Vagina (tissue), 2 donors: Measurements from ENCODE around the gene PPFIA1. TPM values are rescaled to one million over a fixed set of nuclear protein-coding genes. Genes with fewer than 3 reads are reported as not detected.
"Not testable (repeated sequence)": the region's sequence is repeated elsewhere in the genome, so short reads cannot be mapped to it uniquely, and the experiment has no call there.

ENCODE experiments used
- DNase-seq, 2 donors: peaks; one replicate each; pipeline ENCODE4 v3.0.0-alpha.2; 2017; ENCODE audit errors: extremely low spot score in 2 of 2
- H3K27ac ChIP-seq: fragments of 200-600 bp; sonication (generic); one replicate; pipeline ENCODE4 v1.5.1; 2019
- H3K27me3 ChIP-seq: fragments of 200-600 bp; sonication (generic); one replicate; pipeline ENCODE4 v1.5.1; 2019
- H3K36me3 ChIP-seq, 2 donors: fragments of 200-600 bp; sonication (generic); one replicate each; pipeline ENCODE4 v1.5.1; 2017 to 2019
- H3K4me1 ChIP-seq: fragments of 200-600 bp; sonication (generic); one replicate; pipeline ENCODE4 v1.5.1; 2019
- H3K4me3 ChIP-seq, 2 donors: fragments of 200-600 bp; sonication (generic); 1 replicate in 1 of 2; 2 replicates in 1 of 2; pipeline ENCODE4 v1.5.1; 2016 to 2019
- H3K9me3 ChIP-seq: fragments of 200-600 bp; sonication (generic); one replicate; pipeline ENCODE4 v1.5.1; 2019
- CTCF ChIP-seq, 3 experiments: fragments of 450-650 bp in 2 of 3; fragments of 200-600 bp in 1 of 3; sonication (generic) in 1 of 3; IDR thresholded peaks; one replicate each; pipeline ENCODE4 v1.5.1; 2017 to 2019; ENCODE audit warnings: antibody characterized with exemption in 3 of 3, mild to moderate bottlenecking in 2 of 3, moderate library complexity in 2 of 3
- POLR2A ChIP-seq, 2 donors: fragments of 450-650 bp; IDR thresholded peaks; one replicate each; pipeline ENCODE4 v1.6.1; 2017; ENCODE audit warnings: antibody characterized with exemption in 2 of 2, mild to moderate bottlenecking in 2 of 2, moderate library complexity in 2 of 2
- POLR2AphosphoS5 ChIP-seq, 2 donors: sonication (generic); formaldehyde crosslinking; IDR thresholded peaks; one replicate each; pipeline ENCODE4 v1.9.0; 2017; ENCODE audit warnings: antibody characterized with exemption in 2 of 2, mild to moderate bottlenecking in 2 of 2, low read depth in 1 of 2; ENCODE audit not compliant: insufficient read depth in 1 of 2
- intact Hi-C: fragments of 100-400 bp; cut with DNase I; formaldehyde crosslinking; loops from one replicate; pipeline ENCODE4 v1.15.1; 2023
- total RNA-seq: library from RNA; depleted of rRNA; stranded (reverse); fragments of >200 nt; gene quantifications from one replicate; pipeline ENCODE4 v1.2.3, GENCODE V29; 2016

The PPFIA1 gene
- total RNA-seq, 1 donor from 2014 or later = 54.3 TPM

- DNase-seq = no peak
- no peak overlapping the region for H3K4me3 ChIP-seq
- no peaks in the 10 kb centered on the region for H3K4me1 ChIP-seq
- intact Hi-C loops = no loop called here
- TF ChIP-seq POLR2AphosphoS5 (IDR thresholded peaks at IDR 0.05; ENCODE audit: insufficient read depth in 1 of 2, low read depth in 1 of 2) = no peak
- TF ChIP-seq POLR2A (IDR thresholded peaks at IDR 0.05) = no peak
- no peak for TF ChIP-seq CTCF (IDR thresholded peaks at IDR 0.05)
- no peak overlapping the region for H3K27ac ChIP-seq
- no peaks in the 10 kb centered on the region for H3K9me3 ChIP-seq
- no peaks in the 10 kb centered on the region for H3K36me3 ChIP-seq
- no peaks in the 10 kb centered on the region for H3K27me3 ChIP-seq
These were observed 18.7 kb upstream of the PPFIA1 start for GRCh38 chr11:70251659-70252321.

GRCh38 chr11:70252844-70253243, 17.6 kb upstream of the PPFIA1 start:
- no peak for DNase-seq
- Histone ChIP-seq H3K27ac (no peak overlapping the region), H3K4me3 (no peak overlapping the region), H3K36me3 (no peaks in the 10 kb centered on the region), H3K9me3 (no peaks in the 10 kb centered on the region), H3K4me1 (no peaks in the 10 kb centered on the region), H3K27me3 (no peaks in the 10 kb centered on the region)
- intact Hi-C loops = no loop called here
- TF ChIP-seq POLR2A (IDR thresholded peaks at IDR 0.05) = no peak
- TF ChIP-seq CTCF (IDR thresholded peaks at IDR 0.05) = no peak
- TF ChIP-seq POLR2AphosphoS5 (IDR thresholded peaks at IDR 0.05; ENCODE audit: insufficient read depth in 1 of 2, low read depth in 1 of 2) = no peak

- H3K4me3 ChIP-seq = no peak overlapping the region
- no peaks in the 10 kb centered on the region for H3K36me3 ChIP-seq
- intact Hi-C loops = no loop called here
- no peaks in the 10 kb centered on the region for H3K9me3 ChIP-seq
- no peaks in the 10 kb centered on the region for H3K27me3 ChIP-seq
- H3K27ac ChIP-seq = no peak overlapping the region
- no peaks in the 10 kb centered on the region for H3K4me1 ChIP-seq
- no peak for DNase-seq
- TF ChIP-seq POLR2AphosphoS5 (IDR thresholded peaks at IDR 0.05; ENCODE audit: insufficient read depth in 1 of 2, low read depth in 1 of 2) (no peak), POLR2A (IDR thresholded peaks at IDR 0.05) (no peak), CTCF (IDR thresholded peaks at IDR 0.05) (no peak)
These were observed 14.9 kb upstream of the PPFIA1 start for GRCh38 chr11:70255477-70256116.

GRCh38 chr11:70259077-70259476, 11.4 kb upstream of the PPFIA1 start:
- H3K4me1 ChIP-seq, H3K27ac ChIP-seq, DNase-seq, H3K4me3 ChIP-seq, H3K27me3 ChIP-seq, H3K36me3 ChIP-seq, H3K9me3 ChIP-seq, intact Hi-C loops: not testable (repeated sequence)

GRCh38 chr11:70262951-70263350, 7.5 kb upstream of the PPFIA1 start:
- Histone ChIP-seq H3K36me3 (no peaks in the 10 kb centered on the region), H3K4me1 (no peaks in the 10 kb centered on the region), H3K4me3 (no peak overlapping the region), H3K27ac (no peak overlapping the region), H3K9me3 (no peaks in the 10 kb centered on the region), H3K27me3 (no peaks in the 10 kb centered on the region)
- intact Hi-C loops = no loop called here
- TF ChIP-seq CTCF (IDR thresholded peaks at IDR 0.05) = no peak
- no peak for TF ChIP-seq POLR2AphosphoS5 (IDR thresholded peaks at IDR 0.05; ENCODE audit: insufficient read depth in 1 of 2, low read depth in 1 of 2)
- TF ChIP-seq POLR2A (IDR thresholded peaks at IDR 0.05) = no peak
- DNase-seq = no peak
